B cell (primary cell): ENCODE measurements around the gene ARHGAP26.

Experiments
- EZH2 ChIP-seq: IDR thresholded peaks from 2 replicates; pipeline ENCODE4 v1.6.1; 2012; ENCODE audit warnings: borderline replicate concordance, low read depth, mild to moderate bottlenecking, moderate library complexity, low read length; ENCODE audit not compliant: insufficient read depth, poor library complexity, severe bottlenecking
- TF ChIP-seq, protein P1 (sequence below): fragments of 200-600 bp; IDR thresholded peaks from one replicate; pipeline ENCODE4 v1.8.0; 2022; ENCODE audit warnings: antibody characterized with exemption, mild to moderate bottlenecking

- TF ChIP-seq EZH2: no peak
- TF ChIP-seq, protein P1, sequence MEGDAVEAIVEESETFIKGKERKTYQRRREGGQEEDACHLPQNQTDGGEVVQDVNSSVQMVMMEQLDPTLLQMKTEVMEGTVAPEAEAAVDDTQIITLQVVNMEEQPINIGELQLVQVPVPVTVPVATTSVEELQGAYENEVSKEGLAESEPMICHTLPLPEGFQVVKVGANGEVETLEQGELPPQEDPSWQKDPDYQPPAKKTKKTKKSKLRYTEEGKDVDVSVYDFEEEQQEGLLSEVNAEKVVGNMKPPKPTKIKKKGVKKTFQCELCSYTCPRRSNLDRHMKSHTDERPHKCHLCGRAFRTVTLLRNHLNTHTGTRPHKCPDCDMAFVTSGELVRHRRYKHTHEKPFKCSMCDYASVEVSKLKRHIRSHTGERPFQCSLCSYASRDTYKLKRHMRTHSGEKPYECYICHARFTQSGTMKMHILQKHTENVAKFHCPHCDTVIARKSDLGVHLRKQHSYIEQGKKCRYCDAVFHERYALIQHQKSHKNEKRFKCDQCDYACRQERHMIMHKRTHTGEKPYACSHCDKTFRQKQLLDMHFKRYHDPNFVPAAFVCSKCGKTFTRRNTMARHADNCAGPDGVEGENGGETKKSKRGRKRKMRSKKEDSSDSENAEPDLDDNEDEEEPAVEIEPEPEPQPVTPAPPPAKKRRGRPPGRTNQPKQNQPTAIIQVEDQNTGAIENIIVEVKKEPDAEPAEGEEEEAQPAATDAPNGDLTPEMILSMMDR: no peak
These were observed 79.3 kb downstream of the ARHGAP26 start for GRCh38 chr5:142849466-142849865.
